ENCODE measurements around the gene B3GALT5. TPM values are rescaled to one million over a fixed set of nuclear protein-coding genes. Genes with fewer than 3 reads are reported as not detected.

The B3GALT5 gene, protein sequence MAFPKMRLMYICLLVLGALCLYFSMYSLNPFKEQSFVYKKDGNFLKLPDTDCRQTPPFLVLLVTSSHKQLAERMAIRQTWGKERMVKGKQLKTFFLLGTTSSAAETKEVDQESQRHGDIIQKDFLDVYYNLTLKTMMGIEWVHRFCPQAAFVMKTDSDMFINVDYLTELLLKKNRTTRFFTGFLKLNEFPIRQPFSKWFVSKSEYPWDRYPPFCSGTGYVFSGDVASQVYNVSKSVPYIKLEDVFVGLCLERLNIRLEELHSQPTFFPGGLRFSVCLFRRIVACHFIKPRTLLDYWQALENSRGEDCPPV
- 0.18 TPM in 1 of 2 replicates, not detected in the other for total RNA-seq (ENCODE audit: low replicate concordance)

DNA sequence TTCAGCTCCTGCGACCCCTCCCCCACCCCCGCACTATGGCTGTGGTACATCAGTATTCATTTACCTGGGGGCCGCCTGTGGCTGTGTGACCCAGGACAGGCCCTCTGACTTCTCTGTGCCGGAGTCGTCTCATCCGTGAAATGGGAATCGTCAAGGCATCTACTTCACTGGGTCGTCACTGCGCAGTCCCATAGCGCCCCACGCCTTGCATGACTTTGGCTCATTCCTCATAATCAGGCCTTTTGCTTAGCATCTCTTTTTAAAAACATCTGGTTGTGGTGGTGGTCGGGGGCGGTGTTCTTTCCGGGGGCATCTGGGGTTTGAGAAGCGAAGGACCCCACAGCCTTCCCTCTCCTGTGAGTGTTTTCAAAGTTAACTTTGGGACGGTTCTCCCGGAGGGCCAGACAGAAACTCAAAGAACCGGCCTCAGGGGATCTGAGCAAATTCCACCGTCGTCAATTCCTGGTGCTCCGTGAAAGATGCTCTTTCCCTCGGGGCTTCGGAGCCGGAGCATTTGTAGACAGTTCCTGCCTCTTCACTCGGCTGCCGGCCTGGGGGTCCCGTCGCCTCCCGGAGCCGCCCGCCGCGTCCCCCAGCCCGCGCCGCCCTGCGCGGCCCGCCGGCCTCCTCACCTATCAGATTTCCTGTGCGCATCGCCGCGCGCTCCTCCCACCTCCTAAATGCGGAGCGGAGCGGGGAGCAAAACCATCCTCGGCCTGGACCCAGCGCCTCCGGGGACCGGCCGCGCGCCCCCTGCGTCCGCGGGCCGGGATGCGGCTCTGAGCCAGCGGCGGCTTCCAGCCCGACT is at the start of gene B3GALT5:
Gene B3GALT5 (plus strand): TSS at position 708 of the 808 bp plus-strand sequence. CDS start 47,620 bp downstream, outside the sequence.
- peak within 1 kb of the TSS; percentile 22 for H3K4me3 ChIP-seq (ENCODE audit: low read depth, low read length)
- TF ChIP-seq, protein P1, sequence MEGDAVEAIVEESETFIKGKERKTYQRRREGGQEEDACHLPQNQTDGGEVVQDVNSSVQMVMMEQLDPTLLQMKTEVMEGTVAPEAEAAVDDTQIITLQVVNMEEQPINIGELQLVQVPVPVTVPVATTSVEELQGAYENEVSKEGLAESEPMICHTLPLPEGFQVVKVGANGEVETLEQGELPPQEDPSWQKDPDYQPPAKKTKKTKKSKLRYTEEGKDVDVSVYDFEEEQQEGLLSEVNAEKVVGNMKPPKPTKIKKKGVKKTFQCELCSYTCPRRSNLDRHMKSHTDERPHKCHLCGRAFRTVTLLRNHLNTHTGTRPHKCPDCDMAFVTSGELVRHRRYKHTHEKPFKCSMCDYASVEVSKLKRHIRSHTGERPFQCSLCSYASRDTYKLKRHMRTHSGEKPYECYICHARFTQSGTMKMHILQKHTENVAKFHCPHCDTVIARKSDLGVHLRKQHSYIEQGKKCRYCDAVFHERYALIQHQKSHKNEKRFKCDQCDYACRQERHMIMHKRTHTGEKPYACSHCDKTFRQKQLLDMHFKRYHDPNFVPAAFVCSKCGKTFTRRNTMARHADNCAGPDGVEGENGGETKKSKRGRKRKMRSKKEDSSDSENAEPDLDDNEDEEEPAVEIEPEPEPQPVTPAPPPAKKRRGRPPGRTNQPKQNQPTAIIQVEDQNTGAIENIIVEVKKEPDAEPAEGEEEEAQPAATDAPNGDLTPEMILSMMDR (IDR thresholded peaks at IDR 0.05; ENCODE audit: insufficient read depth, low read length) = no peak
- DNase-seq (ENCODE audit: low read depth) = no peak

DNA sequence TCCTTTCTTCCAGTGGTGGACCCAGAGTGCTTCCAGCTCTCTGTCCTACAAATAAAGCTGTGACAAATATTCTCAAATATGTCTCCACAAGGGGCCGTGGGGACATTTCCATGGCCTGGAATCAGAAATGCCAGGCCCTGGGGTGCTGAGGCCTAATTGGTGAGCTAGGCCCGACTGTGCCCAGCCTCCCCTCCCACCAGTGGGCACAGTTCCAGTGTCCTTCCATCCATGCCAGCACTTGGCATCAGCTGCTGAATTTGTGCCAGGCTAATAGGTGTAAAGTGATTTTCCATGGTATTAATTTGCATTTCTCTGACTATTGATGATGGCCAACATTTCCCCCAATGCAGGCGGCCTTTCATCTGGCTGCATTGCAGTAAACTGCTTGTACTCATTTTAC is 48.5 kb upstream of the B3GALT5 start:
- TF ChIP-seq, protein P1 (IDR thresholded peaks at IDR 0.05; ENCODE audit: insufficient read depth, low read length) = no peak
- H3K4me3 ChIP-seq (ENCODE audit: low read depth, low read length) = no peak overlapping the region
- DNase-seq (ENCODE audit: low read depth) = no peak

DNA sequence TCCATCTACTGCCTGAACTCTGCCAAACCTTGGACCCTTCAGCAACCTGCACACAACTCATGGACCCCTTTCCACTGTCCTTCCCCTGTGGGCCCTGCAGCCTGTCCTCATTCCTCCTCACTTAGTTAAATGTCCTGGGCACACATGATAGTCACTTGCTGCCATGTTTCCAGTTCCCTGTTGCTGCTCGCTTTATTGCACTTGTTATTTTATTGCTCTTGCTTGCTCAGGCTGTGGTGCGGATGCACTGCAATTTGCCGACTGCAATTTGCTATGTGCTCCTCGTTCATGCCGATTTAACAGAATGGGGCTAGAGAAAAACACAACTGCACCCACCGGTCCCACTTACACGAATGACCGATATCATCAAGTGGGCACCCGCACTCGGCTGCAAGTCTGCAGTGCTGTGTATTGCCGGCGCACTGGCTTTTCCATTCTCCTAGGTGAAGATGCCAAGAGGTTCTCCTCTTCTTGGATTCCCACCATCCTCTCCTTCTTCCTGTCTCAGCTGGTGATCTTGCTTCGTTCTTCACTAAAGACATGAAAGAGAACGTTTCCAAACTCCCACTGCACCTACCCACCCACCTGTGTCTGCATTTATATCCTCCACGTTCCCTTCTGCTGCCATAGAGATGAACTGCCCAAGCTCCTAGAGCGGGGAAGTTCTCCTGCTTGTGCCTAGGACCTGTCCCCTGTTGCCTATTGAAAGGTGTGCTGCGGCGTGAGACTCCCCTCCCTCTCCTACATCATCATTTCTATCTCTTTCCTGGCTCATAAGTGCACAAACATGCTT is 45.4 kb upstream of the B3GALT5 start:
- H3K4me3 ChIP-seq (ENCODE audit: low read depth, low read length) = no peak overlapping the region
- TF ChIP-seq, protein P1 (IDR thresholded peaks at IDR 0.05; ENCODE audit: insufficient read depth, low read length) = no peak
- no peak for DNase-seq (ENCODE audit: low read depth)

DNA sequence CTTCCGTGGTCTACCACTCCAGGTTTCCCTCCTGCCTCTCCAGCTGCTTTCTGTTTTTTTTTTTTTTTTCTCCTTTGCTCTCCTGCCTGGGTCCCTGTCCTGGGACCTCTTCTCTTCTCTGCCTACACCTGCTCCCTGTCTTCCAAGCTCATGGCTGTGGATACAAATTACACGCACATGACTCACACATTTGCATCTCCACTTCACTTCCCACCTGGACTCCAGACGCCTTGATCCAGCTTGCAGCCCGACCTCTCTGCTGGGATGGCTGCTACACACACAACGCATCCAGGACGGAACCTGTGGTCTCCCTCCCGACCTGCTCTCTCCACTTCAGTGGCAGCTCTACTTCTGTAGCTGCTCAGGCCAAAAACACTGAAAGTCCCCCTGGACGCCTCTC is 44.4 kb upstream of the B3GALT5 start:
- H3K4me3 ChIP-seq (ENCODE audit: low read depth, low read length) = no peak overlapping the region
- no peak for DNase-seq (ENCODE audit: low read depth)
- TF ChIP-seq, protein P1 (IDR thresholded peaks at IDR 0.05; ENCODE audit: insufficient read depth, low read length) = no peak

DNA sequence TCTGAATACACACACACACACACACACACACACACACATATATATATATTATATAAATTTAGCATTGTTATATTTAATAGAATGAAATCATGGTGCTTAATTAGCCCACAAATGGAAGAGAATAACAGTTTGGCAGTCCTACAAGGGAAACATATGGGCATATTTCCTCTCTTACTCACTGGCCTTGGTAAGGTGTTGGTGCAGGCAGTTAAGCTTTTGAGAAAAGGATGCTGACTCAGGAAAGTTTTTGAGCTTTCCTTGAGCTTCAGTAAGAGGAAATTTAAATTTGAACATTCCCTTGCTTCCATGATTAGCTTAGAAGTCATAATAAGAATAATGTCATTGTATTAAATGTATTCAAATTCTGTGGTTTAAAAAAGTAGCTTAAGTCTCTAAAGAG is 37.0 kb upstream of the B3GALT5 start:
- DNase-seq (ENCODE audit: low read depth) = no peak

More for the DNA sequence above, 37.0 kb upstream of the B3GALT5 start:
- TF ChIP-seq, protein P1 (IDR thresholded peaks at IDR 0.05; ENCODE audit: insufficient read depth, low read length) = no peak
- H3K4me3 ChIP-seq (ENCODE audit: low read depth, low read length) = no peak overlapping the region

Measured in fibroblast of the aortic adventitia (primary cell).